DMS 273 treated with DMSO at 0.1 percent for 48 hours (cell line): ENCODE results near the gene RGS6.

Experiments
- DNase-seq: peaks from one replicate; lab custom pipeline; 2025; lab: John Stamatoyannopoulos, UW

RGS6 gene

DNA sequence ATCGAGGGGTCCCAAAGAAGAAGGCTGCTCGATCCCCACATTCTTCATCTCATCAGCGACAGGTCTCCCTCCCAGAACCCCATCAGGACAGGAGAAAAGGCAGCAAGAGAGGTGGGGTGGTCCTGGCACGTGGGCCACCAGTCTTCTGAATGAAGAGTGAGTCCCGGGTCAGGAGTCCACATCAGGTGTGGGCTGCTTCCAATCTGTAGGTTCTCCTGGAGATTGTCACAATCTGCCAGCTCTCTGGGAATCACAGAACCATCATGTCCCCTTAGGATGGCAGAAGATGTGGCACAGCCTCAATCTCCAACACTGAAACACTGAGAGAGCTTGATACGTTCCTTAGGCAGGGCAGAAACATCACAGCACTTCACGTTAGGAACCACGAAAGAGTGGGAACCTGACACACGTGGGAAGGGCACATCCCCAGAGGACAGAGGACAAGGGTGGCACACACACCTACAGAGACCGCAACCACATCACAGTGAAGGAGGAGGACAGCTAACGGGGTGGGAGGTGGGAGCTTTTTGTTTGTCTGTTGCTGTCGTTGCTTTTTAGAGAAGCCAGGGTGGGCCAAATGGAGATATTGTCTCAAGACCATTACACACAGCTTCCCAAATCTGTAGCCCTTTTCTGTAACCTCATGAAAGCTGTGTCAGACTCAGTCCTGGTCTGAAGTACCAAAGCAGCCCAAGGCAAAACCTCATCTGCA is 677.1 kb downstream of the RGS6 start:
- DNase-seq: no peak

DNA sequence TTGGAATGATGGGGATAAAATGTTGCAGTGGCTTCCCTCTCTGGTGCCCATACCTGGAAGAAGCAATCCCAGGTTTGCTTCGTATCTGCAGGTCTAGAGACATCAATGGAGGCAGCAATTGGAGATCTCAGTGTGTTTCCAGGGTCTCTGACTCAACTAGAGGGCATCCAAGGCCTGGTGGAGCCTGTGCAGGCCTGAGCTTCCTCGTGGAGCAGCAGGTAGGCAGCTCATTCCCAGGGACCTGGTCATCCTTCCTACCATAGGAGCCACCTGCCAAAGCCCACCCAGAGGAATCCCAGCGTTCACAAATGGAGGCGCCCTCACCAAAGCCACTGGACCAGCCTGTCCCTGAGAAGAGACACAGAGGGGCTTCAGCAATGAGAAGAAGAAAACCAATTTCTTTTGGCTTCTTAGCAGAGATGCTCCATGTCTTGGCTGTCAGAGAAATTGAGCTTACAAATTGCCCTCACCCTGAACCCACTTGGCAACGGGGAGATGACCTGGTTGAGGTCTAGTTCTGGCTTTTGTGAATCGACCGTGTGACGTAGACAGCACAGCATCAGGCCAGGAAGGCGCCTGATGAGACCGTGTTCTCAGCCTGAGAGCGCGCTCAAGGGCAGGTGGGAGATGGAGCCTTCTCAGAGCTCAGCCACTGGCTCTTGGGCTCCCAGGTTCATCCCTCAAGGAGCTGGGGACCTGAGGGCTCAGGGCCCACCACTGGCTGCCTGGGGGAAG is 678.0 kb downstream of the RGS6 start:
- DNase-seq: no peak

DNA sequence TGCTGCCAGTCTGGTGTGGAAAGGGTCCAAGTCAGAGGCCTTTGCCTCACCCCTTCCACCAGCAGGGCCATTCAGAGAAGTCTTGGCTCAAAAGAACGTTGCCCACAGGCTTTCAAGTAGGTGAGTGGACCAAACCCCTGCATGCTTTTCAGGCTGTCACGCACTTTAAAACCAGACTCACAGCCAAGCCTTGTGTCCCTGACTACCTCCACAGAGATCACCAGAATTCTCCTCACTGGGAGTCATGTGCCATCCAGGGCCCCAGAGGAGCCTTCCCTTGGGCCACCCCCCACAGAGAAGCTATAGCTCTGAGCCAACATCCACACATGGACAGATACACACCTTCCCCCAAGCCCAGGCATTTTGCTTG is 678.6 kb downstream of the RGS6 start:
- DNase-seq: no peak

- no peak for DNase-seq
Measured at GRCh38 chr14:72611506-72611905, 679.3 kb downstream of the RGS6 start.

DNA sequence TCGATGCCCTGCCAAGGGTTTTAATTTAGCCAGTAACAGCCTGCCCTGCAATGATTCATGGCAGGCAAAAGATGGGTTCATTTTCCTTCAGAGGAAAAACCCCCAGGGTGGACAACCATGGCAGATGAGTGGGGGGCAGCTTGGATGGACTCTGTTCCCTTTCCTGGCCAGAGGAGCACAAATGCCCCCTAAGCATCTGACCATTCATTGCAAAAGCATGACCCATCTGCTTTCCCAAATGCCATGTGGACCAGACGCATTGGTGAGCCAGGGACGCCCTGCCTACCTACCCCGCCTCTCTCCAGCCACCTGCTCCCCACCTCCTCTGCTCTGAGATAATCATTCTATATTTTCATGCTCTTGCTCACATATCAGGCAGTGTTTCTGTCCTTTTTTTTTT is 679.8 kb downstream of the RGS6 start:
- DNase-seq: no peak

- DNase-seq: no peak
Measured at GRCh38 chr14:72613231-72613974, 681.2 kb downstream of the RGS6 start.

DNA sequence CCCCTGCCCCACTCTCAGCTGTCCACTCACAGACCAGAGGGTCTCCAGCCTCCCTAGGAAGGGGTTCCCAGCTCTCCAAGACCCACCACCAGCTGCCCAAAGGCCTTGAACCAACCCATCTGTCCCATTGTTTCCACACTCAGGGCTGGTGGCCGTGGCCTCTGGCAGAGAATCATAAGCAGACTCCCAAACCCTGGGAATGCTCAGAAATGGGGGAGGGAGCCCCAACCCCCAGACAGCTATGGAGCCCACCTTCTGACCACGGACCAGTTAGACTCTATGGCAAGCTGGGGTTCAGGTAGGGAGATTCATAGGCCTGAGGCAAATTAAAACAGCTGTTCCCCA is 681.7 kb downstream of the RGS6 start:
- DNase-seq: no peak

GRCh38 chr14:72614365-72614764 is 682.1 kb downstream of the RGS6 start:
- DNase-seq: no peak

- no peak for DNase-seq
Measured at GRCh38 chr14:72614891-72615415, 682.7 kb downstream of the RGS6 start.

DNA sequence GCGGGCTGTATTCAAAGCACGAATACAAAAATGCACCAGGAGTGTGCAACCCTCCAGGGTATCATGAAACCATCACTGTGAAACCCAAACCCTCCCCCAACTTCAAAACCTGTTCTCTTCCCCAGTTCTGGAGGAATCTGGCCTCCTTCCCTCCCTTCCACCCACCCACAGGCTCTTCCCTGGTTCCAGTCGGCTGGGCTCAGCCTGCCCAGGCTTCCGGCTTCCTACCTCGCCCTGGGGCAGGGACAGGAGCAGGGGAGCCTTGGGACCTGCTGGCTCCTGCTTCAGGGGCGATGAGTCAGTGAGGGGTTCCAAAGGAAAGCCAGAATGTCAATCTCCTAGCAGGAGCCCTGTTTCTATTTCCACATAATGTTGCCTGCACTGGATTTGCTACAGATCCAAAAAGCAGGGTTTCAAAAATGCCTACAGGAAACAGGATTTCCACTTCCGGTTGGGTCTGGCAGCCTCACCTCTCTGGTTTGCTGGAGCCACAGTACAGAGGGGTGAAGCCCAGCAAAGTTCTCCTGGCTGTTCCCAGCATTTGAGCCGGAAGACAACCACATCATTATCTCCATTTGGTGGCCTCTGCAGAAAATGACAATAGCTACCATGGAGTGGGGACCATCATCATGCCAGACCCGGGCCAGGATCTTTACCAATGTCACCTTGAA is 683.4 kb downstream of the RGS6 start:
- no peak for DNase-seq
